ENCODE measurements around the gene CENPA. TPM values are rescaled to one million over a fixed set of nuclear protein-coding genes. Genes with fewer than 3 reads are reported as not detected.
A peak's percentile ranks its signal among the peaks of the same experiment; 100 is the strongest.
"Not testable (repeated sequence)": the region's sequence is repeated elsewhere in the genome, so short reads cannot be mapped to it uniquely, and the experiment has no call there.

The CENPA gene
- total RNA-seq, 6 donors from 2014 or later, result 0.44 to 8.4 (median 0.86) TPM; not detected in 1

GRCh38 chr2:26786207-26787028 is 562 bp downstream of the CENPA start:
- no peaks in the 10 kb centered on the region for H3K9me3 ChIP-seq
- no peak for DNase-seq
- peak in 1 of 2 donors; percentile 62 for ATAC-seq (ENCODE audit: low FRiP score in 2 of 2)
- H3K4me3 ChIP-seq, result peak overlapping the region; percentile 68 to 84 (median 76)
- H3K27me3 ChIP-seq, result no peaks in the 10 kb centered on the region
- H3K36me3 ChIP-seq, result no peaks in the 10 kb centered on the region
- peaks cover 8 to 19% (median 14%) of the 10 kb centered on the region in 4 donors for H3K4me1 ChIP-seq
- 9 to 18% methylated on average over 13 to 34 of the region's 55 CpGs for whole genome bisulfite sequencing, 2 donors
- peak overlapping the region in 2 of 4 donors; percentile 36 to 71 for H3K27ac ChIP-seq
- TF ChIP-seq POLR2AphosphoS5 (IDR thresholded peaks at IDR 0.05) (no peak), EP300 (IDR thresholded peaks at IDR 0.05) (no peak), CTCF (IDR thresholded peaks at IDR 0.05) (no peak), POLR2A (IDR thresholded peaks at IDR 0.05) (no peak)

- TF ChIP-seq POLR2A (IDR thresholded peaks at IDR 0.05) (no peak), POLR2AphosphoS5 (IDR thresholded peaks at IDR 0.05) (no peak), EP300 (IDR thresholded peaks at IDR 0.05) (no peak), CTCF (IDR thresholded peaks at IDR 0.05) (no peak)
- H3K36me3 ChIP-seq, result no peaks in the 10 kb centered on the region
- H3K27ac ChIP-seq, result no peak overlapping the region
- H3K9me3 ChIP-seq, result no peaks in the 10 kb centered on the region
- H3K4me1 ChIP-seq, result no peaks in the 10 kb centered on the region
- H3K4me3 ChIP-seq, result no peak overlapping the region
- H3K27me3 ChIP-seq, result no peaks in the 10 kb centered on the region
- ATAC-seq (ENCODE audit: low FRiP score in 2 of 2) (no peak), DNase-seq (no peak)
- 98 to 100% methylated on average over 3 of the region's 3 CpGs for WGBS, 2 donors
These were observed 6.9 kb downstream of the CENPA start for GRCh38 chr2:26792720-26793119.

GRCh38 chr2:26793518-26793917 is 7.7 kb downstream of the CENPA start:
- H3K9me3 ChIP-seq, result no peaks in the 10 kb centered on the region
- no peak overlapping the region for H3K4me3 ChIP-seq
- no peaks in the 10 kb centered on the region for H3K4me1 ChIP-seq
- no peak for ATAC-seq (ENCODE audit: low FRiP score in 2 of 2)
- no peak for DNase-seq
- 94 to 97% methylated on average over 3 of the region's 3 CpGs for WGBS, 2 donors
- no peaks in the 10 kb centered on the region for H3K36me3 ChIP-seq
- no peak for TF ChIP-seq POLR2AphosphoS5 (IDR thresholded peaks at IDR 0.05)
- no peak for TF ChIP-seq EP300 (IDR thresholded peaks at IDR 0.05)
- no peak for TF ChIP-seq POLR2A (IDR thresholded peaks at IDR 0.05)
- TF ChIP-seq CTCF (IDR thresholded peaks at IDR 0.05), result no peak
- H3K27ac ChIP-seq, result no peak overlapping the region
- no peaks in the 10 kb centered on the region for H3K27me3 ChIP-seq

GRCh38 chr2:26795135-26795534 is 9.3 kb downstream of the CENPA start:
- DNase-seq, result peak in 1 of 2 donors; percentile 69
- 94 to 97% methylated on average over 12 to 17 of the region's 17 CpGs for WGBS, 2 donors
- H3K4me3 ChIP-seq; H3K36me3 ChIP-seq; H3K4me1 ChIP-seq; ATAC-seq (ENCODE audit: low FRiP score in 2 of 2); H3K27me3 ChIP-seq; H3K9me3 ChIP-seq; H3K27ac ChIP-seq: not testable (repeated sequence)

GRCh38 chr2:26801328-26801727 is 15.5 kb downstream of the CENPA start:
- no peak for ATAC-seq (ENCODE audit: low FRiP score in 2 of 2)
- Histone ChIP-seq H3K4me1 (no peaks in the 10 kb centered on the region), H3K27me3 (no peaks in the 10 kb centered on the region), H3K9me3 (no peaks in the 10 kb centered on the region), H3K27ac (no peak overlapping the region), H3K36me3 (no peaks in the 10 kb centered on the region), H3K4me3 (no peak overlapping the region)
- TF ChIP-seq POLR2AphosphoS5 (IDR thresholded peaks at IDR 0.05) (no peak), EP300 (IDR thresholded peaks at IDR 0.05) (no peak), POLR2A (IDR thresholded peaks at IDR 0.05) (no peak), CTCF (IDR thresholded peaks at IDR 0.05) (no peak)
- 89 to 91% methylated on average over 4 of the region's 4 CpGs for WGBS, 2 donors
- no peak for DNase-seq
